Measurements from ENCODE around the gene BTRC. TPM values are rescaled to one million over a fixed set of nuclear protein-coding genes. Genes with fewer than 3 reads are reported as not detected.

BTRC gene
- total RNA-seq, 1 experiment from 2014 or later: 22.4 TPM

- TF ChIP-seq ZNF317 (CRISPR knock-in tag; IDR thresholded peaks at IDR 0.05; ENCODE audit: borderline replicate concordance, low read depth): no peak
- TF ChIP-seq, protein P1, sequence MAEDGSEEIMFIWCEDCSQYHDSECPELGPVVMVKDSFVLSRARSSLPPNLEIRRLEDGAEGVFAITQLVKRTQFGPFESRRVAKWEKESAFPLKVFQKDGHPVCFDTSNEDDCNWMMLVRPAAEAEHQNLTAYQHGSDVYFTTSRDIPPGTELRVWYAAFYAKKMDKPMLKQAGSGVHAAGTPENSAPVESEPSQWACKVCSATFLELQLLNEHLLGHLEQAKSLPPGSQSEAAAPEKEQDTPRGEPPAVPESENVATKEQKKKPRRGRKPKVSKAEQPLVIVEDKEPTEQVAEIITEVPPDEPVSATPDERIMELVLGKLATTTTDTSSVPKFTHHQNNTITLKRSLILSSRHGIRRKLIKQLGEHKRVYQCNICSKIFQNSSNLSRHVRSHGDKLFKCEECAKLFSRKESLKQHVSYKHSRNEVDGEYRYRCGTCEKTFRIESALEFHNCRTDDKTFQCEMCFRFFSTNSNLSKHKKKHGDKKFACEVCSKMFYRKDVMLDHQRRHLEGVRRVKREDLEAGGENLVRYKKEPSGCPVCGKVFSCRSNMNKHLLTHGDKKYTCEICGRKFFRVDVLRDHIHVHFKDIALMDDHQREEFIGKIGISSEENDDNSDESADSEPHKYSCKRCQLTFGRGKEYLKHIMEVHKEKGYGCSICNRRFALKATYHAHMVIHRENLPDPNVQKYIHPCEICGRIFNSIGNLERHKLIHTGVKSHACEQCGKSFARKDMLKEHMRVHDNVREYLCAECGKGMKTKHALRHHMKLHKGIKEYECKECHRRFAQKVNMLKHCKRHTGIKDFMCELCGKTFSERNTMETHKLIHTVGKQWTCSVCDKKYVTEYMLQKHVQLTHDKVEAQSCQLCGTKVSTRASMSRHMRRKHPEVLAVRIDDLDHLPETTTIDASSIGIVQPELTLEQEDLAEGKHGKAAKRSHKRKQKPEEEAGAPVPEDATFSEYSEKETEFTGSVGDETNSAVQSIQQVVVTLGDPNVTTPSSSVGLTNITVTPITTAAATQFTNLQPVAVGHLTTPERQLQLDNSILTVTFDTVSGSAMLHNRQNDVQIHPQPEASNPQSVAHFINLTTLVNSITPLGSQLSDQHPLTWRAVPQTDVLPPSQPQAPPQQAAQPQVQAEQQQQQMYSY (CRISPR knock-in tag; IDR thresholded peaks at IDR 0.05): no peak
- TF ChIP-seq, protein P2, sequence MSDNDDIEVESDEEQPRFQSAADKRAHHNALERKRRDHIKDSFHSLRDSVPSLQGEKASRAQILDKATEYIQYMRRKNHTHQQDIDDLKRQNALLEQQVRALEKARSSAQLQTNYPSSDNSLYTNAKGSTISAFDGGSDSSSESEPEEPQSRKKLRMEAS (CRISPR knock-in tag; IDR thresholded peaks at IDR 0.05): no peak
- TF ChIP-seq, protein P3, sequence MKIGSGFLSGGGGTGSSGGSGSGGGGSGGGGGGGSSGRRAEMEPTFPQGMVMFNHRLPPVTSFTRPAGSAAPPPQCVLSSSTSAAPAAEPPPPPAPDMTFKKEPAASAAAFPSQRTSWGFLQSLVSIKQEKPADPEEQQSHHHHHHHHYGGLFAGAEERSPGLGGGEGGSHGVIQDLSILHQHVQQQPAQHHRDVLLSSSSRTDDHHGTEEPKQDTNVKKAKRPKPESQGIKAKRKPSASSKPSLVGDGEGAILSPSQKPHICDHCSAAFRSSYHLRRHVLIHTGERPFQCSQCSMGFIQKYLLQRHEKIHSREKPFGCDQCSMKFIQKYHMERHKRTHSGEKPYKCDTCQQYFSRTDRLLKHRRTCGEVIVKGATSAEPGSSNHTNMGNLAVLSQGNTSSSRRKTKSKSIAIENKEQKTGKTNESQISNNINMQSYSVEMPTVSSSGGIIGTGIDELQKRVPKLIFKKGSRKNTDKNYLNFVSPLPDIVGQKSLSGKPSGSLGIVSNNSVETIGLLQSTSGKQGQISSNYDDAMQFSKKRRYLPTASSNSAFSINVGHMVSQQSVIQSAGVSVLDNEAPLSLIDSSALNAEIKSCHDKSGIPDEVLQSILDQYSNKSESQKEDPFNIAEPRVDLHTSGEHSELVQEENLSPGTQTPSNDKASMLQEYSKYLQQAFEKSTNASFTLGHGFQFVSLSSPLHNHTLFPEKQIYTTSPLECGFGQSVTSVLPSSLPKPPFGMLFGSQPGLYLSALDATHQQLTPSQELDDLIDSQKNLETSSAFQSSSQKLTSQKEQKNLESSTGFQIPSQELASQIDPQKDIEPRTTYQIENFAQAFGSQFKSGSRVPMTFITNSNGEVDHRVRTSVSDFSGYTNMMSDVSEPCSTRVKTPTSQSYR (CRISPR knock-in tag; IDR thresholded peaks at IDR 0.05): no peak
- TF ChIP-seq, protein P4, sequence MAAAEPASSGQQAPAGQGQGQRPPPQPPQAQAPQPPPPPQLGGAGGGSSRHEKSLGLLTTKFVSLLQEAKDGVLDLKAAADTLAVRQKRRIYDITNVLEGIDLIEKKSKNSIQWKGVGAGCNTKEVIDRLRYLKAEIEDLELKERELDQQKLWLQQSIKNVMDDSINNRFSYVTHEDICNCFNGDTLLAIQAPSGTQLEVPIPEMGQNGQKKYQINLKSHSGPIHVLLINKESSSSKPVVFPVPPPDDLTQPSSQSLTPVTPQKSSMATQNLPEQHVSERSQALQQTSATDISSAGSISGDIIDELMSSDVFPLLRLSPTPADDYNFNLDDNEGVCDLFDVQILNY (CRISPR knock-in tag; IDR thresholded peaks at IDR 0.05): peak; percentile 42; the same call in 1 of the 2 replicates
- TF ChIP-seq HMGXB4 (CRISPR knock-in tag; IDR thresholded peaks at IDR 0.05): 0 out of 2 replicates have a peak, but pooled peaks have one; percentile 25
- TF ChIP-seq IRF2 (CRISPR knock-in tag; IDR thresholded peaks at IDR 0.05; ENCODE audit: borderline replicate concordance, low read depth): no peak
- TF ChIP-seq, protein P5, sequence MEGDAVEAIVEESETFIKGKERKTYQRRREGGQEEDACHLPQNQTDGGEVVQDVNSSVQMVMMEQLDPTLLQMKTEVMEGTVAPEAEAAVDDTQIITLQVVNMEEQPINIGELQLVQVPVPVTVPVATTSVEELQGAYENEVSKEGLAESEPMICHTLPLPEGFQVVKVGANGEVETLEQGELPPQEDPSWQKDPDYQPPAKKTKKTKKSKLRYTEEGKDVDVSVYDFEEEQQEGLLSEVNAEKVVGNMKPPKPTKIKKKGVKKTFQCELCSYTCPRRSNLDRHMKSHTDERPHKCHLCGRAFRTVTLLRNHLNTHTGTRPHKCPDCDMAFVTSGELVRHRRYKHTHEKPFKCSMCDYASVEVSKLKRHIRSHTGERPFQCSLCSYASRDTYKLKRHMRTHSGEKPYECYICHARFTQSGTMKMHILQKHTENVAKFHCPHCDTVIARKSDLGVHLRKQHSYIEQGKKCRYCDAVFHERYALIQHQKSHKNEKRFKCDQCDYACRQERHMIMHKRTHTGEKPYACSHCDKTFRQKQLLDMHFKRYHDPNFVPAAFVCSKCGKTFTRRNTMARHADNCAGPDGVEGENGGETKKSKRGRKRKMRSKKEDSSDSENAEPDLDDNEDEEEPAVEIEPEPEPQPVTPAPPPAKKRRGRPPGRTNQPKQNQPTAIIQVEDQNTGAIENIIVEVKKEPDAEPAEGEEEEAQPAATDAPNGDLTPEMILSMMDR (IDR thresholded peaks at IDR 0.05): peak; percentile 95
- no peak for TF ChIP-seq TP53 (CRISPR knock-in tag; IDR thresholded peaks at IDR 0.05)
These were observed 215.9 kb downstream of the BTRC start (continued) for GRCh38 chr10:101569622-101570427.

- Mint-ChIP-seq H3K27ac (no peak overlapping the region), H3K36me3 (no peaks in the 10 kb centered on the region), H3K27me3 (ENCODE audit: low read depth) (peaks cover 73% of the 10 kb centered on the region), H3K9me3 (no peaks in the 10 kb centered on the region), H3K4me3 (peak overlapping the region; percentile 79), H3K4me1 (peaks cover 36% of the 10 kb centered on the region)
- peak; percentile 7 for ATAC-seq
- ChIA-PET POLR2A (interaction anchor here (0.9 to 1.1 kb wide), 2 partner anchors 182 to 269 kb away, joined by 3 to 10 read pairs; no protein-coding TSS in a partner anchor), CTCF (interaction anchor here (0.6 to 4.6 kb wide), 62 partner anchors 10 to 530 kb away, joined by 3 to 80 read pairs (median 5); partner anchors contain the start of genes DPCD, NPM3 and POLL)
- no peak for DNase-seq (ENCODE audit: low spot score)
- TF ChIP-seq ETV6 (CRISPR knock-in tag; IDR thresholded peaks at IDR 0.05): 0 out of 2 replicates have a peak, but pooled peaks have one; percentile 18
- TF ChIP-seq FOXP1 (CRISPR knock-in tag; IDR thresholded peaks at IDR 0.05; ENCODE audit: borderline replicate concordance): 0 out of 2 replicates have a peak, but pooled peaks have one; percentile 29
- TF ChIP-seq SP1 (CRISPR knock-in tag; conservative IDR thresholded peaks at IDR 0.05): peak; percentile 20; the same call in 1 of the 2 replicates
- no peak for TF ChIP-seq GABPB1 (CRISPR knock-in tag; IDR thresholded peaks at IDR 0.05)
These were observed 216.7 kb downstream of the BTRC start for GRCh38 chr10:101570428-101571270.
